Lower leg skin (tissue), 4 donors: ENCODE results near the gene SMARCC2. TPM values are rescaled to one million over a fixed set of nuclear protein-coding genes. Genes with fewer than 3 reads are reported as not detected.
A peak's percentile ranks its signal among the peaks of the same experiment; 100 is the strongest.
"Not testable (repeated sequence)": the region's sequence is repeated elsewhere in the genome, so short reads cannot be mapped to it uniquely, and the experiment has no call there.

Source experiments
- DNase-seq, 2 donors: peaks; one replicate each; pipeline ENCODE4 v3.0.0-alpha.2; 2019; ENCODE audit warnings: low spot score in 2 of 2
- H3K4me3 ChIP-seq: fragments of 200-600 bp; sonication (generic); 2 replicates; pipeline ENCODE4 v1.5.1; 2017; ENCODE audit warnings: mild to moderate bottlenecking, low read depth; ENCODE audit not compliant: poor library complexity, severe bottlenecking
- POLR2A ChIP-seq, 2 donors: fragments of 450-650 bp; IDR thresholded peaks; one replicate each; pipeline ENCODE4 v1.6.1; 2016 to 2017; ENCODE audit warnings: antibody characterized with exemption in 2 of 2, mild to moderate bottlenecking in 1 of 2, moderate library complexity in 1 of 2
- WGBS, 2 donors: methylation state at CpG; one replicate each; pipeline ENCODE4 v1.1.5; 2018; 5-methylcytosine and 5-hydroxymethylcytosine counted together
- intact Hi-C: fragments of 100-400 bp; cut with DNase I; formaldehyde crosslinking; loops from one replicate; pipeline ENCODE4 v1.15.0; 2023; ENCODE audit warnings: low total_unique reads
- total RNA-seq, 4 donors: library from RNA; depleted of rRNA; stranded (reverse); fragments of >200 nt; gene quantifications; one replicate each; pipeline ENCODE4 v1.1.0, GENCODE V29; 2016
- TF ChIP-seq, protein P1 (sequence below), 3 donors: fragments of 450-650 bp; IDR thresholded peaks; one replicate each; pipeline ENCODE4 v1.5.1; 2016; ENCODE audit warnings: antibody characterized with exemption in 3 of 3, mild to moderate bottlenecking in 3 of 3, moderate library complexity in 2 of 3

Gene SMARCC2
- total RNA-seq, 4 donors from 2014 or later = 55.3 to 90.5 (median 63.5) TPM

DNA sequence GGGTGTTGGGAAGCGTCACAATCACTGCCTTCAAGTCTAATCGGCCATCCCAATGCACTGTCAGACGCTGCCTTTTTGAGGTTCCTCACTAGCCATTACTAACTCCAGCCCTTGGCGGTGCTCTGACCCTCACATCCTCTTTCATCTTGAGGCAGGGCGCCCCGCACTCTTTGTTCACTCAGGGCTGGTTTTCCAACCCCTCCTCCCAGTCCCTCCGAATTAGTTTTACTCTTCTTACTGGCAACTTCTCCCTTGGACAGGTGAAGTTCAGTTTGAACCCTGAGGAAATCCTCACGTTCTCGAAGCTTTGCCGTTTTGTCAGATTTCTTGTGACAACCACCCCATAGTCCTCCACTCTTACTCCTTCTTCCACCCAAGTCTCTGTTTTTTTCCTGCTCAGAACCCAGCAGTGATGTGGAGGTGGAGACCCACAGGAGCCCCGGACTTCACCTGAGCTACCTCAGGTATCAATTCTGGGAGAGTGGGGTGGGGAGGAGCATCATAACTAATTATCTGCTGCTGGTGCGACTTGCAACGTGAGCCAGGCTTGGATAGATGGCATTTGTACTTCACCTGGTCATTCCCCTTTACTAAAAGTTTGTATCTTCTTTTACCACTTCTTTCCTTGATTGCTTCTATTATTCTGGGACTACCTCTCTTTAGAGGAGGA is 70.5 kb downstream of the SMARCC2 start:
- peak overlapping the region; percentile 53 for H3K4me3 ChIP-seq
- intact Hi-C loops = no loop called here
- WGBS, 2 donors = 4 to 5% methylated on average over 13 of the region's 13 CpGs
- no peak for DNase-seq
- TF ChIP-seq, protein P1, sequence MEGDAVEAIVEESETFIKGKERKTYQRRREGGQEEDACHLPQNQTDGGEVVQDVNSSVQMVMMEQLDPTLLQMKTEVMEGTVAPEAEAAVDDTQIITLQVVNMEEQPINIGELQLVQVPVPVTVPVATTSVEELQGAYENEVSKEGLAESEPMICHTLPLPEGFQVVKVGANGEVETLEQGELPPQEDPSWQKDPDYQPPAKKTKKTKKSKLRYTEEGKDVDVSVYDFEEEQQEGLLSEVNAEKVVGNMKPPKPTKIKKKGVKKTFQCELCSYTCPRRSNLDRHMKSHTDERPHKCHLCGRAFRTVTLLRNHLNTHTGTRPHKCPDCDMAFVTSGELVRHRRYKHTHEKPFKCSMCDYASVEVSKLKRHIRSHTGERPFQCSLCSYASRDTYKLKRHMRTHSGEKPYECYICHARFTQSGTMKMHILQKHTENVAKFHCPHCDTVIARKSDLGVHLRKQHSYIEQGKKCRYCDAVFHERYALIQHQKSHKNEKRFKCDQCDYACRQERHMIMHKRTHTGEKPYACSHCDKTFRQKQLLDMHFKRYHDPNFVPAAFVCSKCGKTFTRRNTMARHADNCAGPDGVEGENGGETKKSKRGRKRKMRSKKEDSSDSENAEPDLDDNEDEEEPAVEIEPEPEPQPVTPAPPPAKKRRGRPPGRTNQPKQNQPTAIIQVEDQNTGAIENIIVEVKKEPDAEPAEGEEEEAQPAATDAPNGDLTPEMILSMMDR (IDR thresholded peaks at IDR 0.05) = no peak
- TF ChIP-seq POLR2A (IDR thresholded peaks at IDR 0.05) = no peak

DNA sequence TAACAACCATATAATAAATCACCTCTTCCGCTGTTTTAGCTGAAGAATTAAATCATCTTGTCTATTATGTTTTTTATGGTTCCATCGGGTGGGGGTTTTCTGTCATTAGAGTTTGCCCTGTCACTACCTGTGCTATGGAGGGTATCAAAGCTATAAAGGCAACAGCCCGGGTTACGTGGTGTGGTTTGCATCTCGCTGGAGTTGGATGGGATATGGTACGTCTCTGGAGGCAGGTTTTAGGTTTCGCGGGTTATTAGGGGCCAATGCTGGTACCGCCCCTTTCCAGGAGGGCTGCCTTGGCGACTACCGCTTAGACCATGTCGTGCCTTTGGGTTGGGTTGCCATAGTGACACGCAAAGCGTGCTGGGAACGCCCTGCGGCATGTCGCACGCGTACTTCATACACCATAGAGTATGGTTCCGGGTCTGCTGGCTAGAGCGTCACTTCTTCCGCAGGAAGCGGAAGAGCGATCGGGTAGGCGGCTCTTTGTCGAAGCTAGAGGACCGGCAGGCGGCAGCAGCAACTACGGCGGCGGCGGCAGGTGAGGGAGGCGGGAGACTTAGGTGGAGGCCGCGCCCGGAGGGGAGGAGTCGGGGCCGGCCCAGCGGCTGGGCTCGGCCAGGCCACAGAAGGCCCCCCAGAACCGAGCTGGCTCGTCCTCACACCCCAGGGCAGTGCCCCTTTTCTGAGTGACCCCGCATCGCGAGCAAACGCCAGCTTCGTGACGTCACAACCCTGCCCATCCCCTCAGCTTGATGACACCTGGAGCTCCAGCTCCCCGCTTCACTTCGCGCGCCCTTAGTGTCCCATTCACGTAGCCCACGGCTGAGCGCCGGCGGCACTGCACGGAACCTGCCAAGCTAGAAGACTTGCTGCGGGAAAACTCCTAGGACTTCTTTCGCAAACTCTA is 71.2 kb downstream of the SMARCC2 start, which contains the start of gene ZC3H10:
TSS of gene ZC3H10 (plus strand) at position 489 of the 910 bp plus-strand sequence. CDS start 2,297 bp downstream, outside the sequence.
- peak within 1 kb of the TSS; percentile 57 for H3K4me3 ChIP-seq
- WGBS, 2 donors = 1% methylated on average over 42 to 52 of the region's 61 CpGs
- TF ChIP-seq, protein P1 (IDR thresholded peaks at IDR 0.05) = peak in 1 of 3 donors; percentile 9
- peak in 1 of 2 donors; percentile 64 for TF ChIP-seq POLR2A (IDR thresholded peaks at IDR 0.05)
- peak; percentile 99 to 100 for DNase-seq
- intact Hi-C loops = no loop called here

DNA sequence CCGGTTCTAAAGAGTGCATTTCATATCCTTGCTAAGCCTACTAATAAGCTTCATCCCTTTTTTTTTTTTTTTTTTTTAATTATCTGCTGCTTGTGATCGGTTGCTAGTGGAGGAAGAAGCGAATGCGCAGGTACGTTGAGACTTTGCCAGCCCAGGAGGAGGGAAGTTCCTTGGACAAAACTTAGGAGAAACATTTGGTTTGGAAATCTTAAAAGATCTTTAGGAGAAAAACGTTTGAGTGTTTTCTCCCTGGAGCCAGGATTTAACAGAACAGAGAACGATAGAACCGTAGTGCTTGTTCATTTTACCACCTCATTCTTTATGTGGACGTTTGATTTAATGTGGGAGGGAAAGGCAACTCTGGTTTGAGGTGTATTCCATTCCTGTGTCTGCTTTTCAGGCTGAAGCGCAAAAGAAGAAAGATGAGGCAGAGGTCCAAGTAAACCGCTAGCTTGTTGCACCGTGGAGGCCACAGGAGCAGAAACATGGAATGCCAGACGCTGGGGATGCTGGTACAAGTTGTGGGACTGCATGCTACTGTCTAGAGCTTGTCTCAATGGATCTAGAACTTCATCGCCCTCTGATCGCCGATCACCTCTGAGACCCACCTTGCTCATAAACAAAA is 72.1 kb downstream of the SMARCC2 start:
- peak overlapping the region; percentile 57 for H3K4me3 ChIP-seq
- DNase-seq, intact Hi-C loops: not testable (repeated sequence)
- 2 to 5% methylated on average over 16 of the region's 16 CpGs for WGBS, 2 donors

DNA sequence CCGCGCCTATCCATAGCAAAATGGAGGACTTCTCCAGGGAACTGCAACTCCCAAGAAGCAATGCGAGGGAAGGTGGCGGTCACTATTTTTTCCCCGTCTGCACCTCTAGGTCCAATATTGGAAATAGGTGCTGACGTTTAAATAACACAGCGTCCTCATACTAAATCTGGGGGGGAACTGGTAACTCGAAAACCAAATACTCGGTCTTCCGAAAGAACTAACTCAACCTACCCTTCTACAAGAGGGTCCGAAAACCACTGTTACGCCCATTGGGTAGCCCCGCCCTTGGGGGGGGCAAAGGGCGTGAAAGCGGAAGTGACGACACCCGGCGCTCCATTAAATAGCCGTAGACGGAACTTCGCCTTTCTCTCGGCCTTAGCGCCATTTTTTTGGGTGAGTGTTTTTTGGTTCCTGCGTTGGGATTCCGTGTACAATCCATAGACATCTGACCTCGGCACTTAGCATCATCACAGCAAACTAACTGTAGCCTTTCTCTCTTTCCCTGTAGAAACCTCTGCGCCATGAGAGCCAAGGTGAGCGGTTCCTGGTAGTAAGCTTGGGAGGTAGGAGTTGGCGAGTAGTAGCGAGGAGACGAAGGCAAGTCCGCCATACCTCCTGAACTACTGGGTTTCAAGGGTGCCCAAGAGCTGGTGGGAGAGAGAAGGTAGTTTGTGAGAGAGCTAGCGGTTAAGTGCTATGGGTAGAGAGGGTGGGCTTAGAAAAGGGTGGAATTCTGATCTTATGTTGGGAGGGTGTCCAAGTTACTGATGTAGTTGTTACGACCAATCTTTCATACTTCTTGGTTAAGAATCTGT is 72.8 kb downstream of the SMARCC2 start, which contains the start of gene RPL41:
TSS of gene RPL41 (plus strand) at position 367 of the 815 bp plus-strand sequence.
- intact Hi-C loops = no loop called here
- peak within 1 kb of the TSS; percentile 57 for H3K4me3 ChIP-seq
- peak; percentile 96 to 99 for DNase-seq
- TF ChIP-seq, protein P1 (IDR thresholded peaks at IDR 0.05) = no peak
- TF ChIP-seq POLR2A (IDR thresholded peaks at IDR 0.05) = peak in 1 of 2 donors; percentile 94
- 0 to 1% methylated on average over 34 of the region's 34 CpGs for WGBS, 2 donors

DNA sequence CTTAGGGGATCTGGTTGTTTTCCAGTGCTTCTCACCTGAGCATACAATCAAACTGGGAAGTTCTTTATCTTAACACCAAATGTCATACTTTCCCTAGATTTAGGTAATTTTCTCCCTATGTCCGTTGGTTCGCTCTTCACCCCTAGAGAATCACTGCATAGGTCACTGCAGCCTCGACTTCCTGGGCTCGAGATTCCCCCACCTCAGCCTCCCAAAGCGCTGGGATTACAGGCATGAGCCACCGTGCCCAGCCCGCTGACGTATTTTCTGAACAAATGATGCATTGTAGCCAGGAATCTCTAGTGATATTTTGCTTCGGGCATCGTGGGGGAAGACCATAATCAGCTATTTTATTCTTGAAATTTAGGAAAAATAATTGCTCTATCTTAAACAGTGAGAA is 74.0 kb downstream of the SMARCC2 start:
- no peak for TF ChIP-seq POLR2A (IDR thresholded peaks at IDR 0.05)
- TF ChIP-seq, protein P1 (IDR thresholded peaks at IDR 0.05) = no peak
- intact Hi-C loops = no loop called here
- no peak for DNase-seq
- H3K4me3 ChIP-seq = no peak overlapping the region
- WGBS, 2 donors = 35 to 37% methylated on average over 10 of the region's 10 CpGs
